ENCODE results near the gene PLCH2.

Gene PLCH2, protein sequence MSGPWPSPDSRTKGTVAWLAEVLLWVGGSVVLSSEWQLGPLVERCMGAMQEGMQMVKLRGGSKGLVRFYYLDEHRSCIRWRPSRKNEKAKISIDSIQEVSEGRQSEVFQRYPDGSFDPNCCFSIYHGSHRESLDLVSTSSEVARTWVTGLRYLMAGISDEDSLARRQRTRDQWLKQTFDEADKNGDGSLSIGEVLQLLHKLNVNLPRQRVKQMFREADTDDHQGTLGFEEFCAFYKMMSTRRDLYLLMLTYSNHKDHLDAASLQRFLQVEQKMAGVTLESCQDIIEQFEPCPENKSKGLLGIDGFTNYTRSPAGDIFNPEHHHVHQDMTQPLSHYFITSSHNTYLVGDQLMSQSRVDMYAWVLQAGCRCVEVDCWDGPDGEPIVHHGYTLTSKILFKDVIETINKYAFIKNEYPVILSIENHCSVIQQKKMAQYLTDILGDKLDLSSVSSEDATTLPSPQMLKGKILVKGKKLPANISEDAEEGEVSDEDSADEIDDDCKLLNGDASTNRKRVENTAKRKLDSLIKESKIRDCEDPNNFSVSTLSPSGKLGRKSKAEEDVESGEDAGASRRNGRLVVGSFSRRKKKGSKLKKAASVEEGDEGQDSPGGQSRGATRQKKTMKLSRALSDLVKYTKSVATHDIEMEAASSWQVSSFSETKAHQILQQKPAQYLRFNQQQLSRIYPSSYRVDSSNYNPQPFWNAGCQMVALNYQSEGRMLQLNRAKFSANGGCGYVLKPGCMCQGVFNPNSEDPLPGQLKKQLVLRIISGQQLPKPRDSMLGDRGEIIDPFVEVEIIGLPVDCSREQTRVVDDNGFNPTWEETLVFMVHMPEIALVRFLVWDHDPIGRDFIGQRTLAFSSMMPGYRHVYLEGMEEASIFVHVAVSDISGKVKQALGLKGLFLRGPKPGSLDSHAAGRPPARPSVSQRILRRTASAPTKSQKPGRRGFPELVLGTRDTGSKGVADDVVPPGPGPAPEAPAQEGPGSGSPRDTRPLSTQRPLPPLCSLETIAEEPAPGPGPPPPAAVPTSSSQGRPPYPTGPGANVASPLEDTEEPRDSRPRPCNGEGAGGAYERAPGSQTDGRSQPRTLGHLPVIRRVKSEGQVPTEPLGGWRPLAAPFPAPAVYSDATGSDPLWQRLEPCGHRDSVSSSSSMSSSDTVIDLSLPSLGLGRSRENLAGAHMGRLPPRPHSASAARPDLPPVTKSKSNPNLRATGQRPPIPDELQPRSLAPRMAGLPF (N-terminal part only)

DNA sequence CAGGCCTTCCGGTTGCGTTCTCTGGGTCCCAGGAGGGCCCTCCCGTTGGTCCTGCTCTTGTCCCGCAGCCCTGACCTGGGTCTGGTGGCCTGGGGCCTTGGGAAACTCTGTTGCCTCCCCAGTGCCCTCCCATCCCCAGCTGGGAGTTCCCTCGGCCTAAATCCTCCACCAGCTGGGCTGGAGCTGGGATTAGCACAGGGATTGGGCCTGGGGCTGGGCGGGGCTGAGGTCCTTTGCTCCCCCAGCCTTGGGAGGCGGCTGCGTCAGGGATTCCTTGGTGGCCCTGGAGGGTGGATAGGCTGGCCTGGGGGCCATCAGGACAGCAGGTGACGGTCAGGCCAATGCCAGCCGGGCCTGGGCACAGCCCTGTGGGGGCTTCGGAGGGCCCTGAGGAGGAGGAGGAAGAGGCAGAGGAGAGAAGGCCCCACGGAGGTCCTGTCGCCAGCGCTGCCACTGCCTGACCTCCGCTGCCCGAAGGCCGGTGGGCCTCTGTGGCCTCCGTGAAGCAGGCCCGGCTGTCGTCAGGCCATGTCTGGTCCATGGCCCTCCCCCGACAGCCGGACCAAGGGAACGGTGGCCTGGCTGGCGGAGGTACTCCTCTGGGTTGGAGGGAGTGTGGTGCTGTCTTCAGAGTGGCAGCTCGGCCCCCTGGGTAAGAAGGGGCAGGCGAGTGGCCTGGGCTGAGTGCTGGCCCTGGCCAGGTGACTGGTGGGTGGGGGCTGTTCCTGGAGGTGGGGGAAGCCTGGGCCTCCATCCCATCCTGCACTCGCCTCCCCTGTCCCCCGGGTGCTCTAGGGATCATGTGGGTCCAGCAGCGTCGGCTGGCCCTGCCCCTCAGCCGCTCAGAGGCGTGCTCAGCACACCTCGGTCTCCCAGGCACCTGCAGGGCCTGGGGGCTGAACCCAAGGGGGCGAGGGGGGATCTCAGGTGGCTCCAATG lies at the start of gene PLCH2:
PLCH2 (plus strand) TSS at position 229 of the 939 bp plus-strand sequence; CDS start at position 529, 300 bp downstream.
- no peak for DNase-seq (ENCODE audit: low read depth)

- no peak for DNase-seq (ENCODE audit: low read depth)
Measured at GRCh38 chr1:2426540-2426939, 49.5 kb upstream of the PLCH2 start.

DNA sequence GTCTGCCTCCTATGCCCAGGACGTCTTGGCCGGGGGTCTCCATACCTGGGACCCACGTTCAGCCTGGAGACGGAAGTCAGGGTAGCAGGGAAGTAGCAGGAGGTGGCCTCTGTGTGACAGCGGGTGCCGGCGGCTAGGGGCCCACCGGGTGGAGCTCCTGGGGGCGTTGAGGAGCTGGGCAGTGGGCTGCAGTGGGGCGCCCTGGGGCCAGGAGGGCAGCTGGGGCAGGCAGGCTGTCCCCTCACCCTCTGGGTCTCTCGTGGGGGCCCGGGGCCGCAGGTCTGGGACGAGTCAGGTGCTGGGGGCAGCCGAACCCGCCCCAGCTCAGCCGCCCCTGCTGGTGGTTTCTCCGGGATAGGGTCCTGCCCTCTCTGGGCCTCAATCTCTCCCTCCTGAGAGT lies 49.0 kb upstream of the PLCH2 start:
- no peak for DNase-seq (ENCODE audit: low read depth)

GRCh38 chr1:2427976-2428375 lies 48.1 kb upstream of the PLCH2 start:
- no peak for DNase-seq (ENCODE audit: low read depth)

GRCh38 chr1:2428490-2428889 lies 47.6 kb upstream of the PLCH2 start:
- no peak for DNase-seq (ENCODE audit: low read depth)

- no peak for DNase-seq (ENCODE audit: low read depth)
Measured at GRCh38 chr1:2429780-2430591, 46.1 kb upstream of the PLCH2 start.

DNA sequence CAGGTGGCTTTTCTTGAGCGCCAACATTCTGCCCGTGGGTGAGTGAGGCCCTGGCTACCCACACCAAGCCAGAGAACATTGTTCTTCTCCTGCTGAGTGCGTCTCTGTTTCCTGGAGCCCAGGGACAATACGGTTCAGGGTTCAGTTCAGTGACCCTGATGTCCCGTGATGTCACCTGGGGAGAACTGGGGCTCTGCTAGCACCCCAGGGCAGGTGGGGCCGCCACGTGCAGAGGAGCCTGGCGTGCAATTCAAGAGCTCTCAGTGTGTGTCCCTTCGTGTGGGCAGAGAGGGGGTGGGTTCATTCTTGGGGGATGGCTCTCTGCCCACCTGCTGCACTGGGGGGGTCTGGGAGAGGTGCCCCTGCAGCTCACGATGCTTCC lies 45.5 kb upstream of the PLCH2 start:
- no peak for DNase-seq (ENCODE audit: low read depth)

GRCh38 chr1:2431103-2431502 lies 45.0 kb upstream of the PLCH2 start:
- DNase-seq (ENCODE audit: low read depth), result no peak

DNA sequence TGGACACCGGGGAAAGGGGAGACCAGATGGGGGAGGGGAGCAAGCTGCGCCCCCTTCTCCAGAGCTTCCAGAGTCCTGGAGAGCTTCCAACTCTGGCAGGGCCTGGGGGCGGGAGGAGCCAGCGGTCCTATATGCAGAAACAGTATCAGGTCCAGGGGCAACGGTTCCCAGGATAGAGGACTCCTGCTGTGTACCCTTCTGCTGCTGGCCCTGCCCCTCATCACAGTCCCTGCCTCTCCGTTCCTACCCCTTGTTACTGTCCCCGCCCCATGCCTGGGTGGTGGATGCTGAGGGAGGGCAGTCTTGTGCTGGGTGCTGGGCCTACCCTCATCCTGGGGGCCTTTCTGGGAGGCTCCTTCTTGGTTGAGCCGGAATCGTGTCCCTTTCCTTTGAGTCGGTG lies 44.6 kb upstream of the PLCH2 start:
- no peak for DNase-seq (ENCODE audit: low read depth)

GRCh38 chr1:2432441-2432844 lies 43.6 kb upstream of the PLCH2 start:
- no peak for DNase-seq (ENCODE audit: low read depth)

- DNase-seq (ENCODE audit: low read depth), result no peak
Measured at GRCh38 chr1:2433196-2433595, 42.9 kb upstream of the PLCH2 start.

- DNase-seq (ENCODE audit: low read depth), result no peak
Measured at GRCh38 chr1:2433936-2434655, 42.0 kb upstream of the PLCH2 start.

DNA sequence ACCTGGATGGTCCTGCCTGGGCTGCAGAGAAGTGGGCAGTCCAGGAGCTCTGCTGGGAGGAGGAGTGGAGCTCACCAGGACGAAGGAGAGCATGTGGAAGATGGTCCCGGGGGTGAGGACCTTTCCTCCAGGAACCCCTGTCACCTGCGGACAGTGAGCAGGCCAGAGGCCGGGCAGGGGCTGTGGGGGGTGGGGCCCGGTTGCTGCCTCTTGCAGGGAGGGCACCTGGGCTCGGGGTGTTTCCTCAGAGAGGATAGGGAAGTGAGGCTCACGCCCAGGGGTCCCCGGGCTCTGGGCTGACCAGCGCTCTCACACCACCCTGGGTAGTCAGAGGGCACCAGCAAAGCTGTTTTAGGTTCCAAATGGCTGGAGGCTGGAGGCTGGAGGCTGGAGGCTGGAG lies 41.0 kb upstream of the PLCH2 start:
- DNase-seq (ENCODE audit: low read depth), result no peak

DNA sequence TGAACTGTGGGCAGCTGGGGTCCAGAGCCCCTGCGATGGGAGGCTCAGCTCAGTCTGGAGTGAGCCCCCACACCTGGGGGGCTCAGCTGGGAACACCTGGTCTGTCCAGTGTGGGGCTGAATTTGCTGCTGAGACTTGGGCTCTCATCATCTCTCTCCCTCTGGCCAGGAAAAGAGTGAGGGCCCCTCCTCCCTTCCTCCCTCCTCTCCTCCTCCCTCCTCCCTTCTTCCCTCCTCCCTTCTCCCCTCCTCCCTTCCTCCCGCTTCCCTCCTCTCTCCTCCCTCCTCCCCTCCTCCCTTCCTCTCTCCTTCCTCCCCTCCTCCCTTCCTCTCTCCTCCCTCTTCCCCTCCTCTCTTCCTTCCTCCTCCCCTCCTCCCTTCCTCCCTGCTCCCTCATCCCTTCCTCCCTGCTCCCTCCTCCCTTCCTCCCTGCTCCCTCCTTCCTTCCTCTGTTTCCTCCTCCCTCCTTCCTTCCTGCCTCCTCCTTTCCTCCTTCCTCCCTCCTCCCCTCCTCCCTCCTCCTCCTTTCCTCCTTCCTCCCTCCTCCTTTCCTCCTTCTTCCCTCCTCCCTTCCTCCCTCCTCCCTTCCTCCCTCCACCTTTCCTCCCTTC lies 40.2 kb upstream of the PLCH2 start:
- no peak for DNase-seq (ENCODE audit: low read depth)

- DNase-seq (ENCODE audit: low read depth), result no peak
Measured at GRCh38 chr1:2436876-2437275, 39.2 kb upstream of the PLCH2 start.

GRCh38 chr1:2437617-2438016 lies 38.5 kb upstream of the PLCH2 start:
- no peak for DNase-seq (ENCODE audit: low read depth)

DNA sequence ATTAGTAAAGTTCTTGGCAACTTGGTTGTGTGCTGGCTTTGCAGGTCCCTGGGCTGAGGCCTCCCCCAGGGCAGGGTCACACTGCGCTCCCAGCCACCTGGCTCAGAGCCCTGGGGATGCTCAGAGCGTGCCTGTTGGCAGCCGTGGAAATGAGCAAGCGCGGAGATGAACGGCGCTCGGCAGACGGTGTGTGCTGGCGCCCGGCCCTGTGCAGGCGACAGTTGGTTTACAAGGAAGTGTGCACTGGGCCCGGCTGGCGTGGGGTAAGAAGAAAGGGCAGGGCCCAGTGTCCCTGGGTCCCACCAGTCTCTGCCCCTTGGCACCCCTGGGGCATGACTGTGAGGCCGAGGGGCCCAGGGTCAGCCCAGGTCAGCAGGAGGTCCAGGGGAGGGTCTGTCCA lies 38.1 kb upstream of the PLCH2 start:
- no peak for DNase-seq (ENCODE audit: low read depth)

DNA sequence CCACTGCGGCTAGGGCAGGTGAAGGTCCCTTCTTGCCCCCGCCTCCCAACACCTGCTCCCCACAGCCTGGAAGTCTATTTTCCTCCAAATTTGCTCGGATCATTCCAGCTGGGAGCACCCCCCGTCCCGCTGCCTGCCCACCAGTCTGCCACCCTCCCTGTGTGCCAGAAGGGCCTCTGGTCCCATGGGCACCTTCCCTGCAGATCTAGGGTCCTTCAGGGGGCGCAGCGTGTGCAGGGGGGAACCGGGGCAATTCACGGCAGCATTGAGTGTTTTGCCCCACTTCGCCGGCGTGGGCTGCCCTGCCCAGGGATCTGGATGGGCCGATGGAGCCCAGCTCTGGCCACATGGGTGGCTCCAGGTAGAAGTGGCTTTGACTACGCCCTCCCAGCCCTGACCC lies 37.4 kb upstream of the PLCH2 start:
- no peak for DNase-seq (ENCODE audit: low read depth)

DNA sequence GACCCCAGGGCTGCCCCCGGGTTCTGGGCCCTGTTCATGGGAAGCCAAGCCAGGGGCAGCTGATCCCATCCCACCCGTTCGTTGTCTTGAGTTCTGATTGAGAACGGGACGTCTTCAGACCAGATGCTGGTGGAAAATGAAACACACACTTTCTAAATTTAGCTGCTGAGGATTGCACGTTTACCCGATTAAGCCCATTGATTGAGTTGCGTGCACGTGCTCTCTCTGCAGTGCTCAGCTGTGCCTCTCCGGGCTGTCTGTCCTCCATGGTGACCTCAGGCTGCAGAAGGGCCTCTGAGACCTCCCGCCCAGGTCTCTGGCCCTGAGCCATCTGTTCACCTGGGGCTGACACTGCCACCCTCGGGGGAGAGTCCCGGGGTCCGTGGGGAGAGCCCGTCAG lies 36.7 kb upstream of the PLCH2 start:
- no peak for DNase-seq (ENCODE audit: low read depth)
